ENCODE data around the gene SHQ1. TPM values are rescaled to one million over a fixed set of nuclear protein-coding genes. Genes with fewer than 3 reads are reported as not detected.
"Not testable (repeated sequence)": the region's sequence is repeated elsewhere in the genome, so short reads cannot be mapped to it uniquely, and the experiment has no call there.

SHQ1 gene
- total RNA-seq, 1 donor, result 19.2 TPM

DNA sequence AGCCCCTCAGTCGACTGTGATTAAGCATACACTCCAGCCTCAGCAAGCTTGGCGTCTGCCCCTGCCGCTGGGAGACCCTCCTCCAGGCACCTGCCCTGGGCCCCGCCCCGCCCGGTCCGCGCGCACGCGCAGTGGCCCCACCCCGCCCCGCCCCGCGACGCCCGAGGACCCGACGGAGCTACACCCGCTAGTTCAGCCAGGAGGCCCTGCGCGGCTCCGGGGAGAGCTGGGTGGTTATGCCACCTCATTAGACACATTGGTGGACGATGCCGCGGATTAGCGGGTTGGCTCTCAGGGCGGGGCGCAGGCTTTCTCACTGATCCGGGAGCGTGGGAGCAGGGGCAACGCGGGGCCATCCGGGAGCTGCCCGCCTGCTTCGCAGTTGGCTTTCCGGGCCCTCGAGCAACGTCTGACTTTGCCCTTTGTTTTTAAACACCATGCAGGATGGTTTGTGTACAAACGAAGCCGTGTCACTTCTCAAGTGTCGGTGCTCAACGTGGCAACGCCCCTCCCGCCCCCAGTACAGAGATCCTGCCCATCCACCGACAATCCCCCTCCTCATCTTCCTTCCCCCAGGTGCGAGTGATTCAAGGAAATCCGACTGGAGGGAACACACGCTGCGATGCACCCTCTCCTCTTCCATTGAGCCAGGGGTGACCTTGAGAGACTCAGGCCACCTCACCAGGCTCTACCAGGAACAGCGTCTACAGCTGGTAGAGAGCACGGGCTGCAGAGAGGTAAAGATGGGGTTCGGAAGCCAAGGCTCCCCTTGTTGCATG, 109.3 kb downstream of the SHQ1 start:
- Histone ChIP-seq H3K36me3 (ENCODE audit: insufficient read depth, low read length) (no peaks in the 10 kb centered on the region), H3K4me3 (ENCODE audit: insufficient read depth, low read length) (peak overlapping the region; percentile 53), H4K20me1 (ENCODE audit: insufficient read depth, low read length) (no peaks in the 10 kb centered on the region), H3K9me3 (ENCODE audit: low read depth, low read length) (peaks cover 3% of the 10 kb centered on the region), H2AFZ (ENCODE audit: low read length) (peak overlapping the region; percentile 80), H3K79me2 (ENCODE audit: insufficient read depth, low read length) (no peaks in the 10 kb centered on the region), H3K4me2 (ENCODE audit: insufficient read depth, low read length) (peak overlapping the region; percentile 58), H3K4me1 (ENCODE audit: insufficient read depth, low read length) (peaks cover 6% of the 10 kb centered on the region), H3K27ac (ENCODE audit: low read depth, low read length) (no peak overlapping the region), H3K27me3 (ENCODE audit: insufficient read depth, low read length) (peaks cover 2% of the 10 kb centered on the region)
- DNase-seq (ENCODE audit: insufficient read length, low spot score, missing footprints), result peak; percentile 86
- TF ChIP-seq, protein P1, sequence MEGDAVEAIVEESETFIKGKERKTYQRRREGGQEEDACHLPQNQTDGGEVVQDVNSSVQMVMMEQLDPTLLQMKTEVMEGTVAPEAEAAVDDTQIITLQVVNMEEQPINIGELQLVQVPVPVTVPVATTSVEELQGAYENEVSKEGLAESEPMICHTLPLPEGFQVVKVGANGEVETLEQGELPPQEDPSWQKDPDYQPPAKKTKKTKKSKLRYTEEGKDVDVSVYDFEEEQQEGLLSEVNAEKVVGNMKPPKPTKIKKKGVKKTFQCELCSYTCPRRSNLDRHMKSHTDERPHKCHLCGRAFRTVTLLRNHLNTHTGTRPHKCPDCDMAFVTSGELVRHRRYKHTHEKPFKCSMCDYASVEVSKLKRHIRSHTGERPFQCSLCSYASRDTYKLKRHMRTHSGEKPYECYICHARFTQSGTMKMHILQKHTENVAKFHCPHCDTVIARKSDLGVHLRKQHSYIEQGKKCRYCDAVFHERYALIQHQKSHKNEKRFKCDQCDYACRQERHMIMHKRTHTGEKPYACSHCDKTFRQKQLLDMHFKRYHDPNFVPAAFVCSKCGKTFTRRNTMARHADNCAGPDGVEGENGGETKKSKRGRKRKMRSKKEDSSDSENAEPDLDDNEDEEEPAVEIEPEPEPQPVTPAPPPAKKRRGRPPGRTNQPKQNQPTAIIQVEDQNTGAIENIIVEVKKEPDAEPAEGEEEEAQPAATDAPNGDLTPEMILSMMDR (IDR thresholded peaks at IDR 0.05; ENCODE audit: extremely low read depth, low read depth, low read length), result no peak

DNA sequence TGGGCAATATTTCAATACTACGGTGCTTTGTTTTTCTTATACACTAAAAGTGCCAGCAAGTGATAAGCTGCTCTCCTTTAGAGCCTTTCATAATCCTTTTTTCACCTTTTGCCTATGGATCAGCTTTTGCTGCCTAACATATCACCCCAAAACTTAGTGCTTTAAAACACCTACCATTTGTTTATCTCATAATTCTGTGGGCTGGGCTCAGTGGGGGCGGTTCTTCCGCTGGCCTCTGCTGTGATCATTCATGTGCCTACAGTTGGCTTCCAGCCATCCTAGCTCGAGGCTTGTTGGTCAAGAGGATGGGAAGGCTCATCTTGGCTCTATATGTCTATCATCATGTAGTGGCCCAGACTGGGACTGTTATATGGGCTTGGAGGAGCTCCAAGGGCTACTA, 113.2 kb downstream of the SHQ1 start:
- H3K27ac ChIP-seq (ENCODE audit: low read depth, low read length); H3K9me3 ChIP-seq (ENCODE audit: low read depth, low read length); H3K27me3 ChIP-seq (ENCODE audit: insufficient read depth, low read length); H3K36me3 ChIP-seq (ENCODE audit: insufficient read depth, low read length); DNase-seq (ENCODE audit: insufficient read length, low spot score, missing footprints); H3K4me2 ChIP-seq (ENCODE audit: insufficient read depth, low read length); H3K4me3 ChIP-seq (ENCODE audit: insufficient read depth, low read length); H3K79me2 ChIP-seq (ENCODE audit: insufficient read depth, low read length); H4K20me1 ChIP-seq (ENCODE audit: insufficient read depth, low read length); H2AFZ ChIP-seq (ENCODE audit: low read length); H3K4me1 ChIP-seq (ENCODE audit: insufficient read depth, low read length): not testable (repeated sequence)

DNA sequence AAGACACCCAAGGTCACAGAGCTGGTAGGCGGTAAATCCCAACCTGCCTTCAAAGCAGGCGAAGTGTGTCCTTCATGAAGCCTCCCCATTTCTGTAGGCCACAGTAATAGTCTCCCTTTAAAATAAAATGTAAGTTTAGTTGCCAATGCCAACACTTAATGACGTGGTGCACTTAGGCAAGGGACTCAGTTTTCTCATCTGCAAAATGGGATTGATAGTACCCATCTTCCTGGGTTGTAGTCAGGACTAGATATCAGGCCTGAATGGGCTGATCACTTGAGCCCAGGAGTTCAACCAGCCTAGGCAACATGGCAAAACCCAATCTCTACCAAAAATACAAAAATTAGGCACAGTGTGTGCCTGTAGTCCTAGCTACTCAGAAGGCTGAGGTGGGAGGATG, 114.6 kb downstream of the SHQ1 start:
- no peak for DNase-seq (ENCODE audit: insufficient read length, low spot score, missing footprints)
- Histone ChIP-seq H3K4me2 (ENCODE audit: insufficient read depth, low read length) (no peak overlapping the region), H3K36me3 (ENCODE audit: insufficient read depth, low read length) (no peaks in the 10 kb centered on the region), H3K4me1 (ENCODE audit: insufficient read depth, low read length) (no peaks in the 10 kb centered on the region), H3K9me3 (ENCODE audit: low read depth, low read length) (peaks cover 3% of the 10 kb centered on the region), H3K27ac (ENCODE audit: low read depth, low read length) (no peak overlapping the region), H2AFZ (ENCODE audit: low read length) (no peak overlapping the region), H4K20me1 (ENCODE audit: insufficient read depth, low read length) (no peaks in the 10 kb centered on the region), H3K79me2 (ENCODE audit: insufficient read depth, low read length) (no peaks in the 10 kb centered on the region), H3K27me3 (ENCODE audit: insufficient read depth, low read length) (no peaks in the 10 kb centered on the region), H3K4me3 (ENCODE audit: insufficient read depth, low read length) (no peak overlapping the region)
- TF ChIP-seq, protein P1 (IDR thresholded peaks at IDR 0.05; ENCODE audit: extremely low read depth, low read depth, low read length), result no peak

DNA sequence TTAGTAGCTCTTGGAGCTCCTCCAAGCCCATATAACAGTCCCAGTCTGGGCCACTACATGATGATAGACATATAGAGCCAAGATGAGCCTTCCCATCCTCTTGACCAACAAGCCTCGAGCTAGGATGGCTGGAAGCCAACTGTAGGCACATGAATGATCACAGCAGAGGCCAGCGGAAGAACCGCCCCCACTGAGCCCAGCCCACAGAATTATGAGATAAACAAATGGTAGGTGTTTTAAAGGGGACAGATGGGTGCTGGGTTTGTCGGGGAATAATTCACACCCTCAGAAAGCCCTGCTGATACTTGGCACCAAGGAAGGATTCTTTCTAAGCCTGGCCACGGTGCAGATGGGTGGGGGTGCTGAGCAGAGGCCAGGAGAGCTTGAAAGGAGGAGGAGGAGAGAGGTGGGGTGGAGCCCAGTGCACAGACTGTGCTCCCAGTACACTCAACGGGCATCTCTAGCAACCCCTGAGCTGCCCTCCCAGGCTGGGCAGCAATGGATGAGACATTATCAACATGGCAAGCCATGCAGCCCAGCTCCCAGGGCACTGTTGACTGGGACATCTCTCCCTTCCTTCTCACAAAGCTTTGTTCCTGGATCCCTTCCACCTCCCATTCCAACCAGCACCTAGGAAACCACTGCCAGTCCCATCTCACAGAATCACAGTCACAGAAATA, 115.4 kb downstream of the SHQ1 start:
- not testable (repeated sequence) for H3K27ac ChIP-seq (ENCODE audit: low read depth, low read length); H2AFZ ChIP-seq (ENCODE audit: low read length); H4K20me1 ChIP-seq (ENCODE audit: insufficient read depth, low read length); H3K27me3 ChIP-seq (ENCODE audit: insufficient read depth, low read length); H3K4me3 ChIP-seq (ENCODE audit: insufficient read depth, low read length); DNase-seq (ENCODE audit: insufficient read length, low spot score, missing footprints); H3K79me2 ChIP-seq (ENCODE audit: insufficient read depth, low read length); H3K9me3 ChIP-seq (ENCODE audit: low read depth, low read length); H3K4me1 ChIP-seq (ENCODE audit: insufficient read depth, low read length); H3K36me3 ChIP-seq (ENCODE audit: insufficient read depth, low read length); H3K4me2 ChIP-seq (ENCODE audit: insufficient read depth, low read length)

DNA sequence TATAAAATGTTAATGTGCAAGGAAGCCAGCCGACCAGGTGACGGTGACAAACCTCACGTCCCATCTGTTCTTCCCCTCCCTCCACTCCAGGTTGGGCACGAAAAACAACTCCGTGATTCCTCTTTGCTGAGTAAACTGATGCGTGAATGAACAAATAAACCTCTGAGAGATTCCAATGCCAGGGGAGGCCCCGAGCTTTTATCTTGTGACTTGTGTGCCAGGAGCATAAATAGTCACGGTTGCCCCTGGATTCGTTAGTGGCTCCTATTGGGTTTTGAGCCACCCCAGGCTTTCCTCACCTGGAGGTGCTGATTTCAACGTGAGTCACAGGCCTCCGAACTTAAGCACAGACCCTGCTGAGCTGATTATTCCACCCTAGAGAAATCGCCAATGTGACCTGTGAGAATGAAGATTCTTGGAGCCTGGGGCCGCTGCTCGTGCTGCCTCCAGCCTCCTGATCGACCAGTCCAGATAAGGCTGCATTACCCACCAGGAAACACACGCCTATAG, 119.2 kb downstream of the SHQ1 start:
- Histone ChIP-seq H3K4me1 (ENCODE audit: insufficient read depth, low read length) (no peaks in the 10 kb centered on the region), H3K79me2 (ENCODE audit: insufficient read depth, low read length) (no peaks in the 10 kb centered on the region), H4K20me1 (ENCODE audit: insufficient read depth, low read length) (no peaks in the 10 kb centered on the region), H3K36me3 (ENCODE audit: insufficient read depth, low read length) (no peaks in the 10 kb centered on the region), H3K27me3 (ENCODE audit: insufficient read depth, low read length) (peaks cover 5% of the 10 kb centered on the region), H3K4me2 (ENCODE audit: insufficient read depth, low read length) (no peak overlapping the region), H3K9me3 (ENCODE audit: low read depth, low read length) (no peaks in the 10 kb centered on the region), H3K4me3 (ENCODE audit: insufficient read depth, low read length) (no peak overlapping the region), H3K27ac (ENCODE audit: low read depth, low read length) (no peak overlapping the region), H2AFZ (ENCODE audit: low read length) (no peak overlapping the region)
- no peak for DNase-seq (ENCODE audit: insufficient read length, low spot score, missing footprints)
- TF ChIP-seq, protein P1 (IDR thresholded peaks at IDR 0.05; ENCODE audit: extremely low read depth, low read depth, low read length), result no peak
